ENCODE measurements around the gene LRRC8E. TPM values are rescaled to one million over a fixed set of nuclear protein-coding genes. Genes with fewer than 3 reads are reported as not detected.
A peak's percentile ranks its signal among the peaks of the same experiment; 100 is the strongest.

LRRC8E gene
- total RNA-seq, 1 donor from 2014 or later, result not detected

- H3K36me3 Mint-ChIP-seq (ENCODE audit: low read depth), result no peaks in the 10 kb centered on the region
- H3K27me3 Mint-ChIP-seq (ENCODE audit: insufficient read depth), result peaks cover 33% of the 10 kb centered on the region
Measured at GRCh38 chr19:7866399-7867091, 21.8 kb upstream of the LRRC8E start.

GRCh38 chr19:7867092-7867844 is 21.0 kb upstream of the LRRC8E start:
- H3K9me3 Mint-ChIP-seq, result no peaks in the 10 kb centered on the region
- peaks cover 21% of the 10 kb centered on the region for H3K4me1 Mint-ChIP-seq (ENCODE audit: low read depth)
- H3K27me3 Mint-ChIP-seq (ENCODE audit: insufficient read depth), result peaks cover 39% of the 10 kb centered on the region
- H3K36me3 Mint-ChIP-seq (ENCODE audit: low read depth), result no peaks in the 10 kb centered on the region
- H3K4me3 Mint-ChIP-seq, result no peak overlapping the region
- H3K27ac Mint-ChIP-seq, result no peak overlapping the region
- intact Hi-C loops (cut with micrococcal nuclease), result no loop called here
- DNase-seq (ENCODE audit: low spot score), result no peak

More at GRCh38 chr19:7866399-7867091, 21.8 kb upstream of the LRRC8E start:
- intact Hi-C loops (cut with micrococcal nuclease), result no loop called here
- Mint-ChIP-seq H3K27ac (no peak overlapping the region), H3K9me3 (no peaks in the 10 kb centered on the region), H3K4me1 (ENCODE audit: low read depth) (peaks cover 16% of the 10 kb centered on the region), H3K4me3 (no peak overlapping the region)
- no peak for DNase-seq (ENCODE audit: low spot score)

GRCh38 chr19:7868326-7868670 is 20.0 kb upstream of the LRRC8E start:
- no peak overlapping the region for H3K4me3 Mint-ChIP-seq
- intact Hi-C loops (cut with micrococcal nuclease), result no loop called here
- H3K27ac Mint-ChIP-seq, result no peak overlapping the region
- no peak for DNase-seq (ENCODE audit: low spot score)
- no peaks in the 10 kb centered on the region for H3K36me3 Mint-ChIP-seq (ENCODE audit: low read depth)
- peaks cover 21% of the 10 kb centered on the region for H3K4me1 Mint-ChIP-seq (ENCODE audit: low read depth)
- H3K9me3 Mint-ChIP-seq, result no peaks in the 10 kb centered on the region
- peaks cover 44% of the 10 kb centered on the region for H3K27me3 Mint-ChIP-seq (ENCODE audit: insufficient read depth)

GRCh38 chr19:7868671-7869452 is 19.4 kb upstream of the LRRC8E start:
- DNase-seq (ENCODE audit: low spot score), result peak; percentile 75
- no peaks in the 10 kb centered on the region for H3K36me3 Mint-ChIP-seq (ENCODE audit: low read depth)
- peaks cover 21% of the 10 kb centered on the region for H3K4me1 Mint-ChIP-seq (ENCODE audit: low read depth)
- peaks cover 44% of the 10 kb centered on the region for H3K27me3 Mint-ChIP-seq (ENCODE audit: insufficient read depth)
- intact Hi-C loops (cut with micrococcal nuclease), result loop anchor here (1.0 kb wide), 3 partner anchors 40 to 181 kb away; partner anchors contain the start of gene SNAPC2
- peak overlapping the region; percentile 61 for H3K4me3 Mint-ChIP-seq
- H3K9me3 Mint-ChIP-seq, result no peaks in the 10 kb centered on the region
- no peak overlapping the region for H3K27ac Mint-ChIP-seq

- Mint-ChIP-seq H3K9me3 (no peaks in the 10 kb centered on the region), H3K27me3 (ENCODE audit: insufficient read depth) (peaks cover 39% of the 10 kb centered on the region), H3K36me3 (ENCODE audit: low read depth) (no peaks in the 10 kb centered on the region), H3K4me3 (peak overlapping the region; percentile 47), H3K27ac (no peak overlapping the region), H3K4me1 (ENCODE audit: low read depth) (peaks cover 21% of the 10 kb centered on the region)
- peak; percentile 75 for DNase-seq (ENCODE audit: low spot score)
- intact Hi-C loops (cut with micrococcal nuclease), result loop anchor here (1.0 kb wide), 3 partner anchors 40 to 181 kb away; partner anchors contain the start of gene SNAPC2
Measured at GRCh38 chr19:7869453-7869909, 18.8 kb upstream of the LRRC8E start.

- H3K27ac Mint-ChIP-seq, result no peak overlapping the region
- intact Hi-C loops (cut with micrococcal nuclease), result loop anchor here (1.0 to 2.0 kb wide), 7 partner anchors 8 to 673 kb away; partner anchors contain the start of genes MAP2K7, SNAPC2 and TIMM44
- H3K27me3 Mint-ChIP-seq (ENCODE audit: insufficient read depth), result peaks cover 35% of the 10 kb centered on the region
- H3K36me3 Mint-ChIP-seq (ENCODE audit: low read depth), result no peaks in the 10 kb centered on the region
- H3K9me3 Mint-ChIP-seq, result no peaks in the 10 kb centered on the region
- H3K4me1 Mint-ChIP-seq (ENCODE audit: low read depth), result peaks cover 20% of the 10 kb centered on the region
- peak; percentile 17 for DNase-seq (ENCODE audit: low spot score)
- peak overlapping the region; percentile 64 for H3K4me3 Mint-ChIP-seq
Measured at GRCh38 chr19:7869910-7870511, 18.3 kb upstream of the LRRC8E start.

- H3K4me1 Mint-ChIP-seq (ENCODE audit: low read depth), result peaks cover 14% of the 10 kb centered on the region
- intact Hi-C loops (cut with micrococcal nuclease), result loop anchor here (1.0 to 2.0 kb wide), 4 partner anchors 9 to 674 kb away; partner anchors contain the start of genes MAP2K7 and TIMM44
- H3K9me3 Mint-ChIP-seq, result no peaks in the 10 kb centered on the region
- H3K36me3 Mint-ChIP-seq (ENCODE audit: low read depth), result no peaks in the 10 kb centered on the region
- peak overlapping the region; percentile 53 for H3K27ac Mint-ChIP-seq
- H3K27me3 Mint-ChIP-seq (ENCODE audit: insufficient read depth), result peaks cover 40% of the 10 kb centered on the region
- peak; percentile 42 for DNase-seq (ENCODE audit: low spot score)
- peak overlapping the region; percentile 64 for H3K4me3 Mint-ChIP-seq
Measured at GRCh38 chr19:7870571-7871436, 17.5 kb upstream of the LRRC8E start.

GRCh38 chr19:7871437-7872305 is 16.6 kb upstream of the LRRC8E start:
- Mint-ChIP-seq H3K27me3 (ENCODE audit: insufficient read depth) (peaks cover 45% of the 10 kb centered on the region), H3K4me3 (peak overlapping the region; percentile 64)

GRCh38 chr19:7872306-7873204 is 15.8 kb upstream of the LRRC8E start:
- no peak for DNase-seq (ENCODE audit: low spot score)
- intact Hi-C loops (cut with micrococcal nuclease), result no loop called here
- H3K4me3 Mint-ChIP-seq, result no peak overlapping the region
- H3K27ac Mint-ChIP-seq, result no peak overlapping the region
- H3K9me3 Mint-ChIP-seq, result no peaks in the 10 kb centered on the region
- no peaks in the 10 kb centered on the region for H3K36me3 Mint-ChIP-seq (ENCODE audit: low read depth)
- H3K27me3 Mint-ChIP-seq (ENCODE audit: insufficient read depth), result peaks cover 40% of the 10 kb centered on the region
- H3K4me1 Mint-ChIP-seq (ENCODE audit: low read depth), result peaks cover 14% of the 10 kb centered on the region

More at GRCh38 chr19:7871437-7872305, 16.6 kb upstream of the LRRC8E start:
- Mint-ChIP-seq H3K4me1 (ENCODE audit: low read depth) (peaks cover 14% of the 10 kb centered on the region), H3K9me3 (no peaks in the 10 kb centered on the region), H3K36me3 (ENCODE audit: low read depth) (no peaks in the 10 kb centered on the region), H3K27ac (peak overlapping the region; percentile 53)
- intact Hi-C loops (cut with micrococcal nuclease), result loop anchor here (2.0 kb wide), 2 partner anchors 71 to 675 kb away; partner anchors contain the start of gene TIMM44
- peak; percentile 73 for DNase-seq (ENCODE audit: low spot score)

GRCh38 chr19:7873304-7874075 is 14.8 kb upstream of the LRRC8E start:
- Mint-ChIP-seq H3K27me3 (ENCODE audit: insufficient read depth) (peaks cover 32% of the 10 kb centered on the region), H3K9me3 (no peaks in the 10 kb centered on the region), H3K4me3 (peak overlapping the region; percentile 80), H3K27ac (no peak overlapping the region), H3K4me1 (ENCODE audit: low read depth) (peaks cover 14% of the 10 kb centered on the region), H3K36me3 (ENCODE audit: low read depth) (no peaks in the 10 kb centered on the region)
- DNase-seq (ENCODE audit: low spot score), result no peak
- intact Hi-C loops (cut with micrococcal nuclease), result no loop called here
